Measurements from ENCODE around the gene OSBPL3. TPM values are rescaled to one million over a fixed set of nuclear protein-coding genes. Genes with fewer than 3 reads are reported as not detected.

The OSBPL3 gene
- total RNA-seq, 1 donor from 2014 or later, result 35.2 TPM

- no peak for DNase-seq (ENCODE audit: low read depth)
- H3K36me3 ChIP-seq (ENCODE audit: control insufficient read depth, insufficient read depth, low read length), result no peaks in the 10 kb centered on the region
- TF ChIP-seq CTCF (IDR thresholded peaks at IDR 0.05; ENCODE audit: insufficient read depth, low read length, poor library complexity, severe bottlenecking), result no peak
- no peak overlapping the region for H3K4me3 ChIP-seq (ENCODE audit: low read depth, low read length)
- no peaks in the 10 kb centered on the region for H3K27me3 ChIP-seq (ENCODE audit: control insufficient read depth, insufficient read depth, low read length)
Observed at GRCh38 chr7:24891311-24891735, 88.7 kb downstream of the OSBPL3 start.

GRCh38 chr7:24889611-24890010 is 90.4 kb downstream of the OSBPL3 start:
- DNase-seq (ENCODE audit: low read depth), result no peak
- Histone ChIP-seq H3K36me3 (ENCODE audit: control insufficient read depth, insufficient read depth, low read length) (no peaks in the 10 kb centered on the region), H3K27me3 (ENCODE audit: control insufficient read depth, insufficient read depth, low read length) (no peaks in the 10 kb centered on the region), H3K4me3 (ENCODE audit: low read depth, low read length) (no peak overlapping the region)
- no peak for TF ChIP-seq CTCF (IDR thresholded peaks at IDR 0.05; ENCODE audit: insufficient read depth, low read length, poor library complexity, severe bottlenecking)

GRCh38 chr7:24888653-24889052 is 91.3 kb downstream of the OSBPL3 start:
- Histone ChIP-seq H3K4me3 (ENCODE audit: low read depth, low read length) (no peak overlapping the region), H3K27me3 (ENCODE audit: control insufficient read depth, insufficient read depth, low read length) (no peaks in the 10 kb centered on the region), H3K36me3 (ENCODE audit: control insufficient read depth, insufficient read depth, low read length) (no peaks in the 10 kb centered on the region)
- TF ChIP-seq CTCF (IDR thresholded peaks at IDR 0.05; ENCODE audit: insufficient read depth, low read length, poor library complexity, severe bottlenecking), result no peak
- no peak for DNase-seq (ENCODE audit: low read depth)

GRCh38 chr7:24885716-24886115 is 94.3 kb downstream of the OSBPL3 start:
- no peak overlapping the region for H3K4me3 ChIP-seq (ENCODE audit: low read depth, low read length)
- DNase-seq (ENCODE audit: low read depth), result no peak
- no peaks in the 10 kb centered on the region for H3K36me3 ChIP-seq (ENCODE audit: control insufficient read depth, insufficient read depth, low read length)
- H3K27me3 ChIP-seq (ENCODE audit: control insufficient read depth, insufficient read depth, low read length), result no peaks in the 10 kb centered on the region
- no peak for TF ChIP-seq CTCF (IDR thresholded peaks at IDR 0.05; ENCODE audit: insufficient read depth, low read length, poor library complexity, severe bottlenecking)

GRCh38 chr7:24885305-24885704 is 94.7 kb downstream of the OSBPL3 start:
- Histone ChIP-seq H3K27me3 (ENCODE audit: control insufficient read depth, insufficient read depth, low read length) (no peaks in the 10 kb centered on the region), H3K36me3 (ENCODE audit: control insufficient read depth, insufficient read depth, low read length) (no peaks in the 10 kb centered on the region), H3K4me3 (ENCODE audit: low read depth, low read length) (no peak overlapping the region)
- DNase-seq (ENCODE audit: low read depth), result no peak
- no peak for TF ChIP-seq CTCF (IDR thresholded peaks at IDR 0.05; ENCODE audit: insufficient read depth, low read length, poor library complexity, severe bottlenecking)

- no peak for DNase-seq (ENCODE audit: low read depth)
- Histone ChIP-seq H3K36me3 (ENCODE audit: control insufficient read depth, insufficient read depth, low read length) (no peaks in the 10 kb centered on the region), H3K27me3 (ENCODE audit: control insufficient read depth, insufficient read depth, low read length) (no peaks in the 10 kb centered on the region), H3K4me3 (ENCODE audit: low read depth, low read length) (no peak overlapping the region)
- no peak for TF ChIP-seq CTCF (IDR thresholded peaks at IDR 0.05; ENCODE audit: insufficient read depth, low read length, poor library complexity, severe bottlenecking)
Observed at GRCh38 chr7:24884401-24884800, 95.6 kb downstream of the OSBPL3 start.
